Esophagus squamous epithelium (tissue), 5 donors: Measurements from ENCODE around the gene MIOS. TPM values are rescaled to one million over a fixed set of nuclear protein-coding genes. Genes with fewer than 3 reads are reported as not detected.

ENCODE experiments used
- DNase-seq: peaks from one replicate; lab custom pipeline; 2025; lab: John Stamatoyannopoulos, UW
- H3K27ac ChIP-seq, 4 donors: fragments of 200-600 bp; sonication (generic); one replicate each; pipeline ENCODE4 v1.5.1; 2016 to 2019; ENCODE audit warnings: mild to moderate bottlenecking in 1 of 4
- H3K27me3 ChIP-seq, 4 donors: fragments of 200-600 bp; sonication (generic); 1 replicate in 3 of 4; 2 replicates in 1 of 4; pipeline versions ENCODE4 v1.5.1 to v1.6.0; 2017 to 2021; ENCODE audit warnings: antibody characterized with exemption in 1 of 4
- H3K36me3 ChIP-seq, 3 donors: fragments of 200-600 bp; sonication (generic); one replicate each; pipeline ENCODE4 v1.5.1; 2016 to 2019
- H3K4me1 ChIP-seq, 3 donors: fragments of 200-600 bp; sonication (generic); one replicate each; pipeline ENCODE4 v1.5.1; 2017 to 2019
- H3K4me3 ChIP-seq, 4 donors: fragments of 200-600 bp; sonication (generic); 1 replicate in 3 of 4; 2 replicates in 1 of 4; pipeline ENCODE4 v1.5.1; 2016 to 2019; ENCODE audit warnings: mild to moderate bottlenecking in 2 of 4, moderate library complexity in 1 of 4
- H3K9me3 ChIP-seq, 3 donors: fragments of 200-600 bp; sonication (generic); one replicate each; pipeline ENCODE4 v1.5.1; 2016 to 2019
- CTCF ChIP-seq, 6 experiments: fragments of 450-650 bp in 4 of 6; fragments of 200-600 bp in 2 of 6; sonication (generic) in 2 of 6; IDR thresholded peaks; one replicate each; pipeline ENCODE4 v1.5.1; 2016 to 2019; ENCODE audit warnings: antibody characterized with exemption in 6 of 6, mild to moderate bottlenecking in 4 of 6, moderate library complexity in 4 of 6
- POLR2A ChIP-seq, 4 donors: fragments of 450-650 bp; IDR thresholded peaks; one replicate each; pipeline ENCODE4 v1.6.1; 2017; ENCODE audit warnings: antibody characterized with exemption in 4 of 4, mild to moderate bottlenecking in 4 of 4, moderate library complexity in 3 of 4
- WGBS, 2 donors: methylation state at CpG; one replicate each; pipeline ENCODE4 v1.1.5; 2018; 5-methylcytosine and 5-hydroxymethylcytosine counted together
- intact Hi-C: fragments of 100-400 bp; cut with DNase I; formaldehyde crosslinking; loops from one replicate; pipeline ENCODE4 v1.15.0; 2022
- total RNA-seq, 4 donors: library from RNA; depleted of rRNA; stranded (reverse); fragments of >200 nt; gene quantifications; one replicate each; pipeline ENCODE4 v1.1.0, GENCODE V29; 2016
- donor health status: DM: yes; HTN: yes; CAD: no.

Gene MIOS
- total RNA-seq, 4 donors from 2014 or later: 36.5 to 62.9 (median 53.7) TPM

- Histone ChIP-seq H3K4me1 (no peaks in the 10 kb centered on the region), H3K27me3 (no peaks in the 10 kb centered on the region), H3K27ac (no peak overlapping the region), H3K36me3 (peaks cover 0 to 21% (median 0%) of the 10 kb centered on the region in 3 donors), H3K4me3 (no peak overlapping the region), H3K9me3 (no peaks in the 10 kb centered on the region)
- no peak for DNase-seq
- intact Hi-C loops: no loop called here
- TF ChIP-seq POLR2A (IDR thresholded peaks at IDR 0.05) (no peak), CTCF (IDR thresholded peaks at IDR 0.05) (no peak)
- WGBS, 2 donors: 75 to 83% methylated on average over 1 of the region's 1 CpG
Observed at GRCh38 chr7:7612519-7612918, 45.8 kb downstream of the MIOS start.

GRCh38 chr7:7613210-7613609 is 46.5 kb downstream of the MIOS start:
- Histone ChIP-seq H3K27me3 (no peaks in the 10 kb centered on the region), H3K4me3 (no peak overlapping the region), H3K9me3 (no peaks in the 10 kb centered on the region), H3K4me1 (no peaks in the 10 kb centered on the region), H3K27ac (no peak overlapping the region), H3K36me3 (peaks cover 0 to 14% (median 0%) of the 10 kb centered on the region in 3 donors)
- 93 to 100% methylated on average over 1 of the region's 1 CpG for WGBS, 2 donors
- TF ChIP-seq POLR2A (IDR thresholded peaks at IDR 0.05): no peak
- no peak for TF ChIP-seq CTCF (IDR thresholded peaks at IDR 0.05)
- DNase-seq: no peak
- intact Hi-C loops: no loop called here

GRCh38 chr7:7614018-7614741 is 47.5 kb downstream of the MIOS start:
- DNase-seq: no peak
- intact Hi-C loops: no loop called here
- no peaks in the 10 kb centered on the region for H3K27me3 ChIP-seq
- TF ChIP-seq POLR2A (IDR thresholded peaks at IDR 0.05) (no peak), CTCF (IDR thresholded peaks at IDR 0.05) (no peak)
- no peak overlapping the region for H3K27ac ChIP-seq
- H3K36me3 ChIP-seq: peaks cover 0 to 4% (median 0%) of the 10 kb centered on the region in 3 donors
- no peaks in the 10 kb centered on the region for H3K4me1 ChIP-seq
- no peaks in the 10 kb centered on the region for H3K9me3 ChIP-seq
- 77 to 83% methylated on average over 4 of the region's 4 CpGs for WGBS, 2 donors
- H3K4me3 ChIP-seq: no peak overlapping the region

GRCh38 chr7:7617550-7617949 is 50.9 kb downstream of the MIOS start:
- no peaks in the 10 kb centered on the region for H3K27me3 ChIP-seq
- H3K36me3 ChIP-seq: no peaks in the 10 kb centered on the region
- TF ChIP-seq POLR2A (IDR thresholded peaks at IDR 0.05): no peak
- H3K27ac ChIP-seq: no peak overlapping the region
- no peak for DNase-seq
- no peak overlapping the region for H3K4me3 ChIP-seq
- no peaks in the 10 kb centered on the region for H3K4me1 ChIP-seq
- 76 to 78% methylated on average over 3 of the region's 3 CpGs for WGBS, 2 donors
- no peaks in the 10 kb centered on the region for H3K9me3 ChIP-seq
- intact Hi-C loops: no loop called here

GRCh38 chr7:7618410-7618809 is 51.7 kb downstream of the MIOS start:
- Histone ChIP-seq H3K4me1 (no peaks in the 10 kb centered on the region), H3K36me3 (no peaks in the 10 kb centered on the region), H3K4me3 (no peak overlapping the region), H3K27ac (no peak overlapping the region), H3K27me3 (no peaks in the 10 kb centered on the region), H3K9me3 (no peaks in the 10 kb centered on the region)
- DNase-seq: no peak
- WGBS, 2 donors: 90 to 100% methylated on average over 1 of the region's 1 CpG
- TF ChIP-seq POLR2A (IDR thresholded peaks at IDR 0.05) (no peak), CTCF (IDR thresholded peaks at IDR 0.05) (no peak)
- intact Hi-C loops: no loop called here
